HepG2 (cell line): ENCODE results near the gene WDR43. TPM values are rescaled to one million over a fixed set of nuclear protein-coding genes. Genes with fewer than 3 reads are reported as not detected.

Source experiments
- FIP1L1 ChIP-seq: fragments of 200-400 bp; formaldehyde crosslinking; IDR thresholded peaks from 2 replicates; pipeline ENCODE4 v1.6.1; 2018; ENCODE audit warnings: low read depth, mild to moderate bottlenecking, low read length, moderate library complexity, borderline replicate concordance; ENCODE audit not compliant: insufficient read depth
- KLF11 ChIP-seq: IDR thresholded peaks from 2 replicates; pipeline ENCODE4 v1.6.1; 2016; ENCODE audit warnings: missing compliant biosample characterization
- MED8 ChIP-seq: sonication (generic); formaldehyde crosslinking; IDR thresholded peaks from 2 replicates; pipeline ENCODE4 v1.8.1; 2023; ENCODE audit warnings: mild to moderate bottlenecking, missing genetic modification reagents; ENCODE audit not compliant: insufficient replicate concordance
- MLLT10 ChIP-seq: sonication (generic); formaldehyde crosslinking; IDR thresholded peaks from 2 replicates; pipeline ENCODE4 v1.4.0; 2020; ENCODE audit warnings: missing genetic modification reagents
- MXI1 ChIP-seq: IDR thresholded peaks from 3 replicates; pipeline ENCODE4 v1.6.1; 2012; ENCODE audit warnings: low read depth, low read length, inconsistent platforms, borderline replicate concordance
- PHF8 ChIP-seq: sonication (generic); formaldehyde crosslinking; IDR thresholded peaks from 2 replicates; pipeline ENCODE4 v1.5.0; 2020; ENCODE audit warnings: missing genetic modification reagents
- SAP130 ChIP-seq: IDR thresholded peaks from 2 replicates; pipeline ENCODE4 v1.6.1; 2016; ENCODE audit warnings: low read depth
- STAG1 ChIP-seq: sonication (generic); formaldehyde crosslinking; IDR thresholded peaks from 2 replicates; pipeline ENCODE4 v1.4.0; 2020; ENCODE audit warnings: missing genetic modification reagents
- ZMYM3 ChIP-seq: sonication (generic); formaldehyde crosslinking; IDR thresholded peaks from 2 replicates; pipeline ENCODE4 v1.5.1; 2020; ENCODE audit warnings: mild to moderate bottlenecking, missing genetic modification reagents
- ZNF468 ChIP-seq: sonication (generic); formaldehyde crosslinking; IDR thresholded peaks from 2 replicates; pipeline ENCODE4 v1.8.0; 2022; ENCODE audit warnings: mild to moderate bottlenecking, moderate library complexity, missing genetic modification reagents
- ZSCAN25 ChIP-seq: sonication (generic); formaldehyde crosslinking; IDR thresholded peaks from 2 replicates; pipeline ENCODE4 v1.8.0; 2022; ENCODE audit warnings: mild to moderate bottlenecking, missing genetic modification reagents
- polyA plus RNA-seq, 8 experiments: library from polyadenylated mRNA; depleted of rRNA in 3 of 8; stranded (reverse) in 7 of 8; unstranded in 1 of 8; fragments of >200 nt; fragmentation: Illumina TruSeq in 4 of 8; extraction: Trizol in 4 of 8; gene quantifications; 2 replicates each; pipeline versions ENCODE4 v1.2.1 to v1.2.3, GENCODE V29; 2011 to 2016; ENCODE audit warnings: low read depth in 4 of 8, missing spikeins in 1 of 8, mixed read lengths in 1 of 8; ENCODE audit not compliant: insufficient read depth in 1 of 8
- total RNA-seq, 5 experiments: library from RNA; depleted of rRNA; stranded (reverse); fragments of >200 nt; fragmentation: Illumina TruSeq; extraction: Trizol; gene quantifications; 2 replicates each; pipeline ENCODE4 v1.2.3, GENCODE V29; 2016; ENCODE audit warnings: low read depth in 1 of 5
- TF ChIP-seq, protein P1 (sequence below): sonication (generic); formaldehyde crosslinking; IDR thresholded peaks from 2 replicates; pipeline ENCODE4 v1.8.0; 2022; ENCODE audit warnings: mild to moderate bottlenecking, missing genetic modification reagents
- TF ChIP-seq, protein P2 (sequence below): sonication (generic); formaldehyde crosslinking; IDR thresholded peaks from 2 replicates; pipeline ENCODE4 v1.9.0; 2022; ENCODE audit warnings: missing genetic modification reagents, mild to moderate bottlenecking, borderline replicate concordance
- TF ChIP-seq, protein P3 (sequence below): sonication (generic); formaldehyde crosslinking; IDR thresholded peaks from 2 replicates; pipeline ENCODE4 v1.5.0; 2020; ENCODE audit warnings: mild to moderate bottlenecking, low read depth, missing genetic modification reagents, borderline replicate concordance
- TF ChIP-seq, protein P4 (sequence below), 2 experiments: IDR thresholded peaks; 2 replicates each; pipeline ENCODE4 v1.6.1; 2011 to 2012; ENCODE audit warnings: low read length in 2 of 2, borderline replicate concordance in 1 of 2, low read depth in 1 of 2, mild to moderate bottlenecking in 1 of 2, moderate library complexity in 1 of 2
- TF ChIP-seq, protein P5 (sequence below): sonication (generic); formaldehyde crosslinking; IDR thresholded peaks from 2 replicates; pipeline ENCODE4 v1.8.1; 2023; ENCODE audit warnings: mild to moderate bottlenecking, moderate library complexity, missing genetic modification reagents
- TF ChIP-seq, protein P6 (sequence below): sonication (generic); formaldehyde crosslinking; IDR thresholded peaks from 2 replicates; pipeline ENCODE4 v1.5.0; 2020; ENCODE audit warnings: mild to moderate bottlenecking, missing genetic modification reagents

The WDR43 gene
- total and polyA plus RNA-seq, 2 of the 13 experiments (the other 11 are each of a cell fraction or from before 2014, with no cell fraction given), result 121 to 167 TPM

DNA sequence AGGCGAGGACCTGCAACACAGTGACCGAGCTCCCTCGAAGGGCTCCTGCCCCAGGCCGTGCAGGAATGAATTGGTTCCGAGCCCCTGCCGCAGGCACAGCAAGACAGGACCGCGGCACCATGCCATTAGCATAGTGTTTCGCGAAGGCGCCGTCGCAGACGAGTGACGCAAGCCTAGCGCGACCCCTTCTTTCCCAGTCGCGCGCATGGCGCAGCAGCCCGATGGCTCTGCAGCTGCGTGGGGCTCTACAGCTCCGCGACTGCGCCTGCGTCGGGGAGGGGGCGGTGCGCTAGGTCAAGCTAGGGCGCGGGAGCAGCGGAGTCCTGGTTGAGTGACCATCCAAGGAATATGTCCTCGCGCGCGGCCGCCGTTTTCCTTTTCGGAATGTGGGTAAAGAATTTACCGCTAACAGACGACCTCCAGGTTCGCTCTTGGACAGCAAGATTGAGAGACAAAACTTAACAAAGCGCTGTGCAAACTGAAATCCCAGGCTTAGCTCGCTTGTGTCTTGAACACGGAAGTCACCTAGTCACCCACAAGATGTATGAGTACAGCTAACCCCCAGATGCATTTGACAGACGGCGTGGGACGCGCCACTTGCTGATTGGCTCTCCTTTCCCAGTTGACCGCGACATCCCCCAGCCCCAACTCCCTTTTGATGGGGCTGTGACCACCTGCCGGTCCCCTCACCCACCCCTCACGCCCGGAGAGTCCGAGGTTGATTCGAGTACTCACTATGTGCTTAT lies 24.1 kb upstream of the WDR43 start, which contains the start of gene TRMT61B (continued):
- peak; percentile 59; the same call in 1 of the 2 replicates for TF ChIP-seq ZMYM3 (CRISPR knock-in tag)
- TF ChIP-seq FIP1L1, result peak; percentile 56; the same call in 1 of the 2 replicates
- TF ChIP-seq MLLT10 (CRISPR knock-in tag), result no peak
- TF ChIP-seq KLF11, result peak; percentile 95
- TF ChIP-seq, protein P1, sequence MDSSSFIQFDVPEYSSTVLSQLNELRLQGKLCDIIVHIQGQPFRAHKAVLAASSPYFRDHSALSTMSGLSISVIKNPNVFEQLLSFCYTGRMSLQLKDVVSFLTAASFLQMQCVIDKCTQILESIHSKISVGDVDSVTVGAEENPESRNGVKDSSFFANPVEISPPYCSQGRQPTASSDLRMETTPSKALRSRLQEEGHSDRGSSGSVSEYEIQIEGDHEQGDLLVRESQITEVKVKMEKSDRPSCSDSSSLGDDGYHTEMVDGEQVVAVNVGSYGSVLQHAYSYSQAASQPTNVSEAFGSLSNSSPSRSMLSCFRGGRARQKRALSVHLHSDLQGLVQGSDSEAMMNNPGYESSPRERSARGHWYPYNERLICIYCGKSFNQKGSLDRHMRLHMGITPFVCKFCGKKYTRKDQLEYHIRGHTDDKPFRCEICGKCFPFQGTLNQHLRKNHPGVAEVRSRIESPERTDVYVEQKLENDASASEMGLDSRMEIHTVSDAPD, result no peak; the same call in 1 of the 2 replicates
- TF ChIP-seq, protein P2, sequence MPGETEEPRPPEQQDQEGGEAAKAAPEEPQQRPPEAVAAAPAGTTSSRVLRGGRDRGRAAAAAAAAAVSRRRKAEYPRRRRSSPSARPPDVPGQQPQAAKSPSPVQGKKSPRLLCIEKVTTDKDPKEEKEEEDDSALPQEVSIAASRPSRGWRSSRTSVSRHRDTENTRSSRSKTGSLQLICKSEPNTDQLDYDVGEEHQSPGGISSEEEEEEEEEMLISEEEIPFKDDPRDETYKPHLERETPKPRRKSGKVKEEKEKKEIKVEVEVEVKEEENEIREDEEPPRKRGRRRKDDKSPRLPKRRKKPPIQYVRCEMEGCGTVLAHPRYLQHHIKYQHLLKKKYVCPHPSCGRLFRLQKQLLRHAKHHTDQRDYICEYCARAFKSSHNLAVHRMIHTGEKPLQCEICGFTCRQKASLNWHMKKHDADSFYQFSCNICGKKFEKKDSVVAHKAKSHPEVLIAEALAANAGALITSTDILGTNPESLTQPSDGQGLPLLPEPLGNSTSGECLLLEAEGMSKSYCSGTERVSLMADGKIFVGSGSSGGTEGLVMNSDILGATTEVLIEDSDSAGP, result peak; percentile 98
- peak; percentile 66 for TF ChIP-seq MED8 (CRISPR knock-in tag)
- peak; percentile 66; the same call in 1 of the 2 replicates for TF ChIP-seq ZSCAN25 (CRISPR knock-in tag)
- TF ChIP-seq ZNF468 (CRISPR knock-in tag), result 0 out of 2 replicates have a peak, but pooled peaks have one; percentile 76
- TF ChIP-seq MXI1, result peak; percentile 99
- TF ChIP-seq STAG1 (CRISPR knock-in tag), result 0 out of 2 replicates have a peak, but pooled peaks have one; percentile 21
- TF ChIP-seq, protein P3, sequence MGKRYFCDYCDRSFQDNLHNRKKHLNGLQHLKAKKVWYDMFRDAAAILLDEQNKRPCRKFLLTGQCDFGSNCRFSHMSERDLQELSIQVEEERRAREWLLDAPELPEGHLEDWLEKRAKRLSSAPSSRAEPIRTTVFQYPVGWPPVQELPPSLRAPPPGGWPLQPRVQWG (CRISPR knock-in tag), result no peak
- TF ChIP-seq, protein P4, sequence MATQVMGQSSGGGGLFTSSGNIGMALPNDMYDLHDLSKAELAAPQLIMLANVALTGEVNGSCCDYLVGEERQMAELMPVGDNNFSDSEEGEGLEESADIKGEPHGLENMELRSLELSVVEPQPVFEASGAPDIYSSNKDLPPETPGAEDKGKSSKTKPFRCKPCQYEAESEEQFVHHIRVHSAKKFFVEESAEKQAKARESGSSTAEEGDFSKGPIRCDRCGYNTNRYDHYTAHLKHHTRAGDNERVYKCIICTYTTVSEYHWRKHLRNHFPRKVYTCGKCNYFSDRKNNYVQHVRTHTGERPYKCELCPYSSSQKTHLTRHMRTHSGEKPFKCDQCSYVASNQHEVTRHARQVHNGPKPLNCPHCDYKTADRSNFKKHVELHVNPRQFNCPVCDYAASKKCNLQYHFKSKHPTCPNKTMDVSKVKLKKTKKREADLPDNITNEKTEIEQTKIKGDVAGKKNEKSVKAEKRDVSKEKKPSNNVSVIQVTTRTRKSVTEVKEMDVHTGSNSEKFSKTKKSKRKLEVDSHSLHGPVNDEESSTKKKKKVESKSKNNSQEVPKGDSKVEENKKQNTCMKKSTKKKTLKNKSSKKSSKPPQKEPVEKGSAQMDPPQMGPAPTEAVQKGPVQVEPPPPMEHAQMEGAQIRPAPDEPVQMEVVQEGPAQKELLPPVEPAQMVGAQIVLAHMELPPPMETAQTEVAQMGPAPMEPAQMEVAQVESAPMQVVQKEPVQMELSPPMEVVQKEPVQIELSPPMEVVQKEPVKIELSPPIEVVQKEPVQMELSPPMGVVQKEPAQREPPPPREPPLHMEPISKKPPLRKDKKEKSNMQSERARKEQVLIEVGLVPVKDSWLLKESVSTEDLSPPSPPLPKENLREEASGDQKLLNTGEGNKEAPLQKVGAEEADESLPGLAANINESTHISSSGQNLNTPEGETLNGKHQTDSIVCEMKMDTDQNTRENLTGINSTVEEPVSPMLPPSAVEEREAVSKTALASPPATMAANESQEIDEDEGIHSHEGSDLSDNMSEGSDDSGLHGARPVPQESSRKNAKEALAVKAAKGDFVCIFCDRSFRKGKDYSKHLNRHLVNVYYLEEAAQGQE (IDR thresholded peaks at IDR 0.05; ENCODE audit: borderline replicate concordance in 1 of 2, low read depth in 1 of 2, low read length in 2 of 2), result 0 out of 4 replicates have a peak, but pooled peaks of 1 of the 2 experiments have one; percentile 48
- TF ChIP-seq, protein P5, sequence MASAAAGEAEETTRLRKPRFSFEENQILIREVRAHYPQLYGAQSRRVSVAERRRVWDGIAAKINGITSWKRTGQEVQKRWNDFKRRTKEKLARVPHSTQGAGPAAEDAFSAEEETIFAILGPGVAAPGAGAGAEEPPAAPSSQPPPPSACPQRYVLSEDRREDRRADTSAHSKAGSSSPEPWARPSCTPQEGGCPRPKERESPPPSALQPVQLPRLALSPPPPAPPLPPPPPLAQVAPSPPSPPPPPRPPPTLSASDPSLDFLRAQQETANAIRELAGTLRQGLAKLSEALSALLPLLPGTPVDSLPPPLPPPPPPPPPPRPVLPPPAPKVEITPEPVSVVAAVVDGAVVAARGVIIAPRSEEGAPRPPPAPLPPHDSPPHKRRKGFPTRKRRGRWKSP, result peak; percentile 94
- TF ChIP-seq, protein P6, sequence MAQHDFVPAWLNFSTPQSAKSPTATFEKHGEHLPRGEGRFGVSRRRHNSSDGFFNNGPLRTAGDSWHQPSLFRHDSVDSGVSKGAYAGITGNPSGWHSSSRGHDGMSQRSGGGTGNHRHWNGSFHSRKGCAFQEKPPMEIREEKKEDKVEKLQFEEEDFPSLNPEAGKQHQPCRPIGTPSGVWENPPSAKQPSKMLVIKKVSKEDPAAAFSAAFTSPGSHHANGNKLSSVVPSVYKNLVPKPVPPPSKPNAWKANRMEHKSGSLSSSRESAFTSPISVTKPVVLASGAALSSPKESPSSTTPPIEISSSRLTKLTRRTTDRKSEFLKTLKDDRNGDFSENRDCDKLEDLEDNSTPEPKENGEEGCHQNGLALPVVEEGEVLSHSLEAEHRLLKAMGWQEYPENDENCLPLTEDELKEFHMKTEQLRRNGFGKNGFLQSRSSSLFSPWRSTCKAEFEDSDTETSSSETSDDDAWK (CRISPR knock-in tag), result no peak
- TF ChIP-seq SAP130, result peak; percentile 100
- peak; percentile 99 for TF ChIP-seq PHF8 (CRISPR knock-in tag)
